ENCODE data around the gene UBE2E2.

UBE2E2 gene

GRCh38 chr3:23275814-23276213 is 72.7 kb downstream of the UBE2E2 start:
- H3K4me1 ChIP-seq (ENCODE audit: control insufficient read depth, low read length) = no peaks in the 10 kb centered on the region
- no peak overlapping the region for H3K4me3 ChIP-seq (ENCODE audit: low read length)
- no peaks in the 10 kb centered on the region for H3K9me2 ChIP-seq (replicated peaks; ENCODE audit: control insufficient read depth, low read length)
- no peaks in the 10 kb centered on the region for H3K79me2 ChIP-seq (ENCODE audit: control insufficient read depth, low read length)
- H3K4me2 ChIP-seq (ENCODE audit: low read length) = no peak overlapping the region
- TF ChIP-seq EZH2phosphoT487 (IDR thresholded peaks at IDR 0.05; ENCODE audit: borderline replicate concordance, low read length) = no peak
- TF ChIP-seq CTCF (IDR thresholded peaks at IDR 0.05; ENCODE audit: low read depth, low read length, poor library complexity, severe bottlenecking) = no peak
- no peak overlapping the region for H3K27ac ChIP-seq (ENCODE audit: low read depth, low read length)
- H3K27me3 ChIP-seq (ENCODE audit: control insufficient read depth, low read length) = no peaks in the 10 kb centered on the region
- no peaks in the 10 kb centered on the region for H4K20me1 ChIP-seq (ENCODE audit: control insufficient read depth, insufficient read depth, low read depth, low read length)
- H3K36me3 ChIP-seq (ENCODE audit: control insufficient read depth, low read length) = no peaks in the 10 kb centered on the region
- no peaks in the 10 kb centered on the region for H3K9me3 ChIP-seq (ENCODE audit: control insufficient read depth, insufficient read depth, low read length)
- H3F3A ChIP-seq (ENCODE audit: control insufficient read depth, insufficient read depth) = no peaks in the 10 kb centered on the region

GRCh38 chr3:23276913-23277658 is 74.0 kb downstream of the UBE2E2 start:
- Histone ChIP-seq H3K27ac (ENCODE audit: low read depth, low read length) (no peak overlapping the region), H3K27me3 (ENCODE audit: control insufficient read depth, low read length) (no peaks in the 10 kb centered on the region), H3K4me2 (ENCODE audit: low read length) (no peak overlapping the region), H3K4me1 (ENCODE audit: control insufficient read depth, low read length) (no peaks in the 10 kb centered on the region), H3K9me3 (ENCODE audit: control insufficient read depth, insufficient read depth, low read length) (no peaks in the 10 kb centered on the region), H3K36me3 (ENCODE audit: control insufficient read depth, low read length) (no peaks in the 10 kb centered on the region), H3K4me3 (ENCODE audit: low read length) (no peak overlapping the region), H3K9me2 (replicated peaks; ENCODE audit: control insufficient read depth, low read length) (no peaks in the 10 kb centered on the region), H3F3A (ENCODE audit: control insufficient read depth, insufficient read depth) (no peaks in the 10 kb centered on the region), H3K79me2 (ENCODE audit: control insufficient read depth, low read length) (no peaks in the 10 kb centered on the region), H4K20me1 (ENCODE audit: control insufficient read depth, insufficient read depth, low read depth, low read length) (no peaks in the 10 kb centered on the region)
- no peak for TF ChIP-seq CTCF (IDR thresholded peaks at IDR 0.05; ENCODE audit: low read depth, low read length, poor library complexity, severe bottlenecking)
- TF ChIP-seq EZH2phosphoT487 (IDR thresholded peaks at IDR 0.05; ENCODE audit: borderline replicate concordance, low read length) = no peak

GRCh38 chr3:23277688-23278087 is 74.6 kb downstream of the UBE2E2 start:
- H3K9me3 ChIP-seq (ENCODE audit: control insufficient read depth, insufficient read depth, low read length) = no peaks in the 10 kb centered on the region
- no peak for TF ChIP-seq CTCF (IDR thresholded peaks at IDR 0.05; ENCODE audit: low read depth, low read length, poor library complexity, severe bottlenecking)
- no peak for TF ChIP-seq EZH2phosphoT487 (IDR thresholded peaks at IDR 0.05; ENCODE audit: borderline replicate concordance, low read length)
- no peaks in the 10 kb centered on the region for H3K27me3 ChIP-seq (ENCODE audit: control insufficient read depth, low read length)
- no peak overlapping the region for H3K4me3 ChIP-seq (ENCODE audit: low read length)
- no peaks in the 10 kb centered on the region for H3K9me2 ChIP-seq (replicated peaks; ENCODE audit: control insufficient read depth, low read length)
- no peak overlapping the region for H3K27ac ChIP-seq (ENCODE audit: low read depth, low read length)
- no peaks in the 10 kb centered on the region for H3K79me2 ChIP-seq (ENCODE audit: control insufficient read depth, low read length)
- H3K4me1 ChIP-seq (ENCODE audit: control insufficient read depth, low read length) = no peaks in the 10 kb centered on the region
- H3F3A ChIP-seq (ENCODE audit: control insufficient read depth, insufficient read depth) = no peaks in the 10 kb centered on the region
- no peak overlapping the region for H3K4me2 ChIP-seq (ENCODE audit: low read length)
- H3K36me3 ChIP-seq (ENCODE audit: control insufficient read depth, low read length) = no peaks in the 10 kb centered on the region
- no peaks in the 10 kb centered on the region for H4K20me1 ChIP-seq (ENCODE audit: control insufficient read depth, insufficient read depth, low read depth, low read length)
